Esophagus muscularis mucosa (tissue), 3 donors: Measurements from ENCODE around the gene NSMF.

ENCODE experiments used
- CTCF ChIP-seq, 3 experiments: fragments of 200-600 bp in 2 of 3; fragments of 450-650 bp in 1 of 3; sonication (generic) in 2 of 3; IDR thresholded peaks; one replicate each; pipeline ENCODE4 v1.5.1; 2017 to 2019; ENCODE audit warnings: antibody characterized with exemption in 3 of 3, mild to moderate bottlenecking in 2 of 3, moderate library complexity in 1 of 3
- POLR2AphosphoS5 ChIP-seq, 2 donors: sonication (generic); formaldehyde crosslinking; IDR thresholded peaks; one replicate each; pipeline ENCODE4 v1.6.1; 2017; ENCODE audit warnings: antibody characterized with exemption in 2 of 2

GRCh38 chr9:137470785-137471184 lies 11.7 kb upstream of the NSMF start:
- TF ChIP-seq POLR2AphosphoS5 (IDR thresholded peaks at IDR 0.05) (no peak), CTCF (IDR thresholded peaks at IDR 0.05) (no peak)
